B cell (primary cell): ENCODE data around the gene HIBCH.

Experiments
- CTCF ChIP-seq: fragments of 200-600 bp; IDR thresholded peaks from one replicate; pipeline ENCODE4 v1.8.0; 2022; ENCODE audit warnings: antibody characterized with exemption, mild to moderate bottlenecking
- EZH2 ChIP-seq: IDR thresholded peaks from 2 replicates; pipeline ENCODE4 v1.6.1; 2012; ENCODE audit warnings: borderline replicate concordance, low read depth, mild to moderate bottlenecking, moderate library complexity, low read length; ENCODE audit not compliant: insufficient read depth, poor library complexity, severe bottlenecking

GRCh38 chr2:190216829-190217228 is 102.8 kb downstream of the HIBCH start:
- no peak for TF ChIP-seq CTCF
- no peak for TF ChIP-seq EZH2
